ENCODE measurements around the gene CCNF. TPM values are rescaled to one million over a fixed set of nuclear protein-coding genes. Genes with fewer than 3 reads are reported as not detected.

CCNF gene
- total and polyA plus RNA-seq, 2 of the 8 experiments (the other 6 are each of a cell fraction or from before 2014, with no cell fraction given), result 15.4 to 54.3 TPM

DNA sequence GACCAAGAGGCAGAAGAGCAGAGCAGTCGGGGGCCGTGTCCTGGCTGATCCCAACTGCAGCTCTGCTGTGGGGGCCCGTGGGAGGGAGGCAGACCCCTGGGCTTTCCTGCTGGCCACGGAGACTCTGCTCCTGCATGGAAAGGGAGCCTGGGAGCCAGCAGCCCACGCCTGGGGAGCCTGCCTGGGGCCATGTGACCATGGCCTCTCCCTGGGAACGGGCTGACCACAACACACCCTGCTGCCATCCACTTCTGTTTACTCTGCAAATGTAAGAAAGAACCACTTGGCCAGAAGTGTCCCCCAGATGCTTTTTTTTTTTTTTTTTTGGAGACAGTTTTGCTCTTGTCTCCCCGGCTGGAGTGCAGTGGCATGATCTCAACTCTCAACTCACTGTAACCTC lies 28.7 kb downstream of the CCNF start (continued):
- TF ChIP-seq, protein P1, sequence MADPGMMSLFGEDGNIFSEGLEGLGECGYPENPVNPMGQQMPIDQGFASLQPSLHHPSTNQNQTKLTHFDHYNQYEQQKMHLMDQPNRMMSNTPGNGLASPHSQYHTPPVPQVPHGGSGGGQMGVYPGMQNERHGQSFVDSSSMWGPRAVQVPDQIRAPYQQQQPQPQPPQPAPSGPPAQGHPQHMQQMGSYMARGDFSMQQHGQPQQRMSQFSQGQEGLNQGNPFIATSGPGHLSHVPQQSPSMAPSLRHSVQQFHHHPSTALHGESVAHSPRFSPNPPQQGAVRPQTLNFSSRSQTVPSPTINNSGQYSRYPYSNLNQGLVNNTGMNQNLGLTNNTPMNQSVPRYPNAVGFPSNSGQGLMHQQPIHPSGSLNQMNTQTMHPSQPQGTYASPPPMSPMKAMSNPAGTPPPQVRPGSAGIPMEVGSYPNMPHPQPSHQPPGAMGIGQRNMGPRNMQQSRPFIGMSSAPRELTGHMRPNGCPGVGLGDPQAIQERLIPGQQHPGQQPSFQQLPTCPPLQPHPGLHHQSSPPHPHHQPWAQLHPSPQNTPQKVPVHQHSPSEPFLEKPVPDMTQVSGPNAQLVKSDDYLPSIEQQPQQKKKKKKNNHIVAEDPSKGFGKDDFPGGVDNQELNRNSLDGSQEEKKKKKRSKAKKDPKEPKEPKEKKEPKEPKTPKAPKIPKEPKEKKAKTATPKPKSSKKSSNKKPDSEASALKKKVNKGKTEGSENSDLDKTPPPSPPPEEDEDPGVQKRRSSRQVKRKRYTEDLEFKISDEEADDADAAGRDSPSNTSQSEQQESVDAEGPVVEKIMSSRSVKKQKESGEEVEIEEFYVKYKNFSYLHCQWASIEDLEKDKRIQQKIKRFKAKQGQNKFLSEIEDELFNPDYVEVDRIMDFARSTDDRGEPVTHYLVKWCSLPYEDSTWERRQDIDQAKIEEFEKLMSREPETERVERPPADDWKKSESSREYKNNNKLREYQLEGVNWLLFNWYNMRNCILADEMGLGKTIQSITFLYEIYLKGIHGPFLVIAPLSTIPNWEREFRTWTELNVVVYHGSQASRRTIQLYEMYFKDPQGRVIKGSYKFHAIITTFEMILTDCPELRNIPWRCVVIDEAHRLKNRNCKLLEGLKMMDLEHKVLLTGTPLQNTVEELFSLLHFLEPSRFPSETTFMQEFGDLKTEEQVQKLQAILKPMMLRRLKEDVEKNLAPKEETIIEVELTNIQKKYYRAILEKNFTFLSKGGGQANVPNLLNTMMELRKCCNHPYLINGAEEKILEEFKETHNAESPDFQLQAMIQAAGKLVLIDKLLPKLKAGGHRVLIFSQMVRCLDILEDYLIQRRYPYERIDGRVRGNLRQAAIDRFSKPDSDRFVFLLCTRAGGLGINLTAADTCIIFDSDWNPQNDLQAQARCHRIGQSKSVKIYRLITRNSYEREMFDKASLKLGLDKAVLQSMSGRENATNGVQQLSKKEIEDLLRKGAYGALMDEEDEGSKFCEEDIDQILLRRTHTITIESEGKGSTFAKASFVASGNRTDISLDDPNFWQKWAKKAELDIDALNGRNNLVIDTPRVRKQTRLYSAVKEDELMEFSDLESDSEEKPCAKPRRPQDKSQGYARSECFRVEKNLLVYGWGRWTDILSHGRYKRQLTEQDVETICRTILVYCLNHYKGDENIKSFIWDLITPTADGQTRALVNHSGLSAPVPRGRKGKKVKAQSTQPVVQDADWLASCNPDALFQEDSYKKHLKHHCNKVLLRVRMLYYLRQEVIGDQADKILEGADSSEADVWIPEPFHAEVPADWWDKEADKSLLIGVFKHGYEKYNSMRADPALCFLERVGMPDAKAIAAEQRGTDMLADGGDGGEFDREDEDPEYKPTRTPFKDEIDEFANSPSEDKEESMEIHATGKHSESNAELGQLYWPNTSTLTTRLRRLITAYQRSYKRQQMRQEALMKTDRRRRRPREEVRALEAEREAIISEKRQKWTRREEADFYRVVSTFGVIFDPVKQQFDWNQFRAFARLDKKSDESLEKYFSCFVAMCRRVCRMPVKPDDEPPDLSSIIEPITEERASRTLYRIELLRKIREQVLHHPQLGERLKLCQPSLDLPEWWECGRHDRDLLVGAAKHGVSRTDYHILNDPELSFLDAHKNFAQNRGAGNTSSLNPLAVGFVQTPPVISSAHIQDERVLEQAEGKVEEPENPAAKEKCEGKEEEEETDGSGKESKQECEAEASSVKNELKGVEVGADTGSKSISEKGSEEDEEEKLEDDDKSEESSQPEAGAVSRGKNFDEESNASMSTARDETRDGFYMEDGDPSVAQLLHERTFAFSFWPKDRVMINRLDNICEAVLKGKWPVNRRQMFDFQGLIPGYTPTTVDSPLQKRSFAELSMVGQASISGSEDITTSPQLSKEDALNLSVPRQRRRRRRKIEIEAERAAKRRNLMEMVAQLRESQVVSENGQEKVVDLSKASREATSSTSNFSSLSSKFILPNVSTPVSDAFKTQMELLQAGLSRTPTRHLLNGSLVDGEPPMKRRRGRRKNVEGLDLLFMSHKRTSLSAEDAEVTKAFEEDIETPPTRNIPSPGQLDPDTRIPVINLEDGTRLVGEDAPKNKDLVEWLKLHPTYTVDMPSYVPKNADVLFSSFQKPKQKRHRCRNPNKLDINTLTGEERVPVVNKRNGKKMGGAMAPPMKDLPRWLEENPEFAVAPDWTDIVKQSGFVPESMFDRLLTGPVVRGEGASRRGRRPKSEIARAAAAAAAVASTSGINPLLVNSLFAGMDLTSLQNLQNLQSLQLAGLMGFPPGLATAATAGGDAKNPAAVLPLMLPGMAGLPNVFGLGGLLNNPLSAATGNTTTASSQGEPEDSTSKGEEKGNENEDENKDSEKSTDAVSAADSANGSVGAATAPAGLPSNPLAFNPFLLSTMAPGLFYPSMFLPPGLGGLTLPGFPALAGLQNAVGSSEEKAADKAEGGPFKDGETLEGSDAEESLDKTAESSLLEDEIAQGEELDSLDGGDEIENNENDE (IDR thresholded peaks at IDR 0.05; ENCODE audit: insufficient replicate concordance, low read length), result no peak
- no peak for TF ChIP-seq SIRT6 (IDR thresholded peaks at IDR 0.05; ENCODE audit: low read length)
- TF ChIP-seq TAF7 (optimal IDR thresholded peaks at IDR 0.05; ENCODE audit: borderline replicate concordance, low read depth, low read length), result no peak
- no peak for TF ChIP-seq SP1 (IDR thresholded peaks at IDR 0.05; ENCODE audit: low read depth, low read length)
- TF ChIP-seq NANOG (IDR thresholded peaks at IDR 0.05; ENCODE audit: insufficient read depth, low read depth, low read length, poor library complexity, severe bottlenecking), result no peak
